ENCODE results near the gene GAS2L1. TPM values are rescaled to one million over a fixed set of nuclear protein-coding genes. Genes with fewer than 3 reads are reported as not detected.

GAS2L1 gene
- total RNA-seq, 4 donors from 2014 or later = 7.5 to 31.6 (median 10.3) TPM

DNA sequence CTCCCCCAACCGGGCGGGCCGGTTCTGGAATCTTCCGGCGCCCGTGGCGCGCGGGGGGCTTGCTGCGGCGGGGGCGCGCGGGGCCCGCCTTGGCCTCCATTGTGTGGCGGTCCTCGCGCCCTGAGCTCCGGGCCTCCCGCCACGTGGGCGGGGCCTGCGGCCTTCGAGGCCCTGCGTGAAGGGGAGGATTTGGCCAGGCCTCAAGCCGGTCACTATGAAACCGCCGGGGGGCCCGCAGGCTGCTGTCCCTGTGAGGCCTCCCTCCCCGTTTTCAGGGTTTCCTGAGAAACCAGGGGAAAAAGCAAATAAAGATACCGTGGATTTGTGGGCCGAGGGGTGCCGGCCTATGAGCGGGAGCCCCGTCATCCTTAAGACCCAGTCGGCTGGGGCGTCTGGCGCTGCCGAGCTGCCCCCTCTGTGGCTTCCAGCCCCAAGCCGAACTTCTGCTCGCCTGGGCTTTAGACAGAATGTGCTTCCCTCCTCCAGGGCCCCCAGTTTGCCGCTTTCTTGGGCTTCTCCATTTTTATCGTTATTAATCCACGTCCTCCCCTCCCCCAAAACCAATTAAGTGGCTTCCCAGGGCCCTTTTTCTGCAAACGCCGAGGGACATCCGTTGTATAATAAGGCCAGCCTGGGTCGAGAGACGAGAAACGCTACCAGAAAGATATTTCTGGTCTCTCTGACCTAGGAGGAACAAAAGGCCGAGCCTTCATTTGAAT is 37.8 kb upstream of the GAS2L1 start:
- TF ChIP-seq, protein P1, sequence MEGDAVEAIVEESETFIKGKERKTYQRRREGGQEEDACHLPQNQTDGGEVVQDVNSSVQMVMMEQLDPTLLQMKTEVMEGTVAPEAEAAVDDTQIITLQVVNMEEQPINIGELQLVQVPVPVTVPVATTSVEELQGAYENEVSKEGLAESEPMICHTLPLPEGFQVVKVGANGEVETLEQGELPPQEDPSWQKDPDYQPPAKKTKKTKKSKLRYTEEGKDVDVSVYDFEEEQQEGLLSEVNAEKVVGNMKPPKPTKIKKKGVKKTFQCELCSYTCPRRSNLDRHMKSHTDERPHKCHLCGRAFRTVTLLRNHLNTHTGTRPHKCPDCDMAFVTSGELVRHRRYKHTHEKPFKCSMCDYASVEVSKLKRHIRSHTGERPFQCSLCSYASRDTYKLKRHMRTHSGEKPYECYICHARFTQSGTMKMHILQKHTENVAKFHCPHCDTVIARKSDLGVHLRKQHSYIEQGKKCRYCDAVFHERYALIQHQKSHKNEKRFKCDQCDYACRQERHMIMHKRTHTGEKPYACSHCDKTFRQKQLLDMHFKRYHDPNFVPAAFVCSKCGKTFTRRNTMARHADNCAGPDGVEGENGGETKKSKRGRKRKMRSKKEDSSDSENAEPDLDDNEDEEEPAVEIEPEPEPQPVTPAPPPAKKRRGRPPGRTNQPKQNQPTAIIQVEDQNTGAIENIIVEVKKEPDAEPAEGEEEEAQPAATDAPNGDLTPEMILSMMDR (IDR thresholded peaks at IDR 0.05; ENCODE audit: low read depth) = no peak

DNA sequence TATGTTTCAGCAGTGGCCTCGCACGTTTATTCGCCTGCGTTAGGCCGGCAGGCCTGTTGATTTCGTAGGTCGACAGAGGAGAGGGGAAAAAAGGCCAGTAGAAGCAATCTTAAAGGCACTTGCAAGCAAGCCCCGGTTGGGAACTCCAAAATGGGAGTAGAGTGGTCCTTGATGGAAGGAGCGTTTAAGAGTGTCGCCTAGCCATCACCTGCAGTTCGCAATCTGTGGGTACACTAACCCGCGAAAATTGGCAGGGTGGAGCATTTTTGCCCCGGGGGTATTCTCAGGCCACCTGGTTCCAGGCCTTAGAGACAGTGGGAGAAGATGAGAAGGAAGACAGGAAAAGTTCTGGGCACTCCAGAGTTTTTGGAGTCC is 37.2 kb upstream of the GAS2L1 start:
- TF ChIP-seq, protein P1 (IDR thresholded peaks at IDR 0.05; ENCODE audit: low read depth) = no peak

DNA sequence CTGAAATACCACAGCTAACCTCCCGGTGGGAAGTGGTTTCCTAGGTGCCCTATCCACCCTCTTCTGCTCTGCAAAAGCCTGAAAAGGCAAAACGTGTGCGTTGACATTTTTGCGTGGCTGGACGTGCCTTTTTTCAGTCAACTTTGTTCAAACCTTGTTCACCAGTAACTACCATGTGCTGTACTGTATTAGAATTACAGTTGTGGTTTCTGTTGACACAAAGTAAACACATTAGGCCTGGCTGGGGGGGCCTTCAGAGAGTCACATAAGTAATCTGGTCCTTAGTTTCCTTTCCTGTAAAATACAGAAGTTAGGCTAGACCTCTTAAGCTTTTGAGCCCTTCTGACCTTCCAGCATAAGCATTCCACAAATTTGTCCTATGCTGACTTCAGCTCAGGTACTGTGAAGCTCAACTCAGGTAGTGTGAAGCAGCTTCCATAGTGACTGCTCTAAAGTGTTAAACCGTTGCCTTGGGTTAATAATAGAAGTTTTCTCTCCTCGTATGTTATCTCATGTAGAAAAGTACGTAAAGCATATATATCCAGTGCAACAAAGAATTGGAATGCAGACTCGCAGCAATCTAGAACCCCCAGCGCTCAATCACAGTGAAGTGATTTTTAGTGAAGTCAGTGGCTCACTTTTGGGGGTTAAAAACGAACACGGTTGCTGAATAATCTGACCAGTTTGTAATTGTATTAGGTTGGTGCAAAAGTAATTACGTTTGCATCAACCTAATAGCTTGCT is 36.5 kb upstream of the GAS2L1 start:
- TF ChIP-seq, protein P1 (IDR thresholded peaks at IDR 0.05; ENCODE audit: low read depth) = no peak

DNA sequence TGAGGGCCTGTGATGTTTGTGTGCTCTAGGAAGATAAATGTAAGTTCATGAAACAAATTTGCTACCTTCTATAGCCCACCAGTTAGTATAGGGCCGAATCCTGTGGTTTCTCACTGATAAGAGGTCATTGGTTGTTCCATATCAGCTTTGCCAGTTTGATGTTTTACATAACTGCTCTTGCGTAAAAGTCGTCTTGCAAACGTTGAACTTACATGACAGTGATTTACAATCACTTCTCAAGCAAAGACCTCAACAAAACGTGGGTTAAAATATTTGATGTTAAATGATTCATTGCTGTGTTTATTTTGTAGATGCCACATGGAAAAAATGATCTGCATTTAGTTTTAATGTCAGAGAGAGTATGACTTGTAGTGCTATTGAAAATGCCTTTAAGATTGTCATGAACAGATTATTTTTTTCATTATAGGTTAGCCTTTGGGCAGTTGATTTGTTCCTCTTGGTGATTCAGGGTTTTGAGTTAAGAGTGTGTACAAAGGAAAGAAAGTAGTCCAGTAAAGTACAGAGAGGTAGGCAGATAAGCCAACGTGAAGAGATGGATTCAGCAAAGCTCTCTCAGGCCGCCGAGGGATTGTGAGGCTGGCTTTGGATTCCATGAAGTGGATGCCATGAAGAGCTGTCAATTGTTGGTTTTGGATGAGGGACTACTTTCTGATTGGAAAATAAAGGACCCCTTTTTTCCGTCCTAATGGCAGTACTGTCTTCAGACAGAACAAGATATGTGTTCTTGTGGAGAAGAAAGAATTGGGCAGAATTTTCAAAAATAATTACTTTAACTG is 35.8 kb upstream of the GAS2L1 start:
- TF ChIP-seq, protein P1 (IDR thresholded peaks at IDR 0.05; ENCODE audit: low read depth) = no peak

DNA sequence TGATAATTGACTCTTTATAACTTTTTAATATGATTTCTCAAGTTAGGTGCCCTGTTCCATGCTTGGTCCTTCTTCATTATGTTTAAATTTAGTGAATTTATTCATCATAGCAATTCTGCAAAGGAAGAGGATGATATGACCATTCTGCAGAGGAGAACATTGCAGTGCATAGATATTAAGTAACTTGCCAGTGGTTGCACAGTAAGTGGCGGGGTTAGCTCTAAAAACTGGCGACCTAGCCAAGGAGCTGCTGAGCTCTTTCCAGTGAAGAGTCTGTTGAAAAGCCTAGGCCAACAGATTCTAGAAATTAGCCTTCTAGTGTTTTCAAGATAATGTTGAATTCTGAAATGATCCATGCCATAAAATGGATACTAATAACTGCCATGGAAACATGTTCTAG is 33.8 kb upstream of the GAS2L1 start:
- TF ChIP-seq, protein P1 (IDR thresholded peaks at IDR 0.05; ENCODE audit: low read depth) = no peak

DNA sequence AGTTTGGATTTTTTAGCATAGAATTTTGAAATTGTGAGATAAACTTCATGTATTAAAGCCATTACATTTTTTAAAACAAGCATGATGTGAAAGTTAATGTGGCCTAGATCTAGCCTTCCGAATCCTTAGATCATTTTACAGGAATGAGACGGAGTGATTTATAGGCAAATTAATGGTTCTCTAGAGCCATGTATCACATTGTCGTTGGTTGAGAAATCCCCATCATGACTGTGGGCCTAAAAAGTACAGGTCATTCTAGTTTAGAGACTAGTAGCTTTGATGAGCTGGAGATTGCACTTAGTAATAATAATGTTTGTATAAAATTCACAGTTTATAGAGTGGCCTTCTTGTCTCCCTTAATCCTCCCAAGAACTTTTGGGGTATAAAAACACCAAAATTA is 31.3 kb upstream of the GAS2L1 start:
- TF ChIP-seq, protein P1 (IDR thresholded peaks at IDR 0.05; ENCODE audit: low read depth) = no peak
